Left lung (tissue), 10 donors: ENCODE measurements around the gene SFXN5. TPM values are rescaled to one million over a fixed set of nuclear protein-coding genes. Genes with fewer than 3 reads are reported as not detected.

ENCODE experiments used
- ATAC-seq: fragments of 200-7000 bp; cut with Tn5 transposase; one replicate; pipeline ENCODE4 v1.9.1; 2020; ENCODE audit warnings: moderate library complexity
- DNase-seq, 4 donors: peaks; one replicate each; pipeline ENCODE4 v3.0.0-alpha.2; 2013 to 2020
- H3K27ac ChIP-seq, 2 donors: fragments of 200-600 bp; sonication (generic) in 1 of 2; one replicate each; pipeline versions ENCODE4 v1.5.0 to v1.8.0; 2020 to 2021
- H3K27me3 ChIP-seq, 2 donors: fragments of 200-600 bp; sonication (generic) in 1 of 2; one replicate each; pipeline versions ENCODE4 v1.5.0 to v1.8.0; 2020 to 2021
- H3K36me3 ChIP-seq, 2 donors: fragments of 200-600 bp; sonication (generic) in 1 of 2; one replicate each; pipeline versions ENCODE4 v1.5.0 to v1.8.0; 2020 to 2021
- H3K4me1 ChIP-seq, 2 donors: fragments of 200-600 bp; one replicate each; pipeline ENCODE4 v1.8.0; 2021
- H3K4me3 ChIP-seq, 2 donors: fragments of 200-600 bp; sonication (generic) in 1 of 2; one replicate each; pipeline versions ENCODE4 v1.5.0 to v1.8.0; 2020 to 2021; ENCODE audit warnings: mild to moderate bottlenecking in 1 of 2
- H3K9me3 ChIP-seq, 2 donors: fragments of 200-600 bp; sonication (generic) in 1 of 2; one replicate each; pipeline versions ENCODE4 v1.5.0 to v1.8.0; 2020 to 2021
- CTCF ChIP-seq, 2 donors: fragments of 200-600 bp; sonication (generic) in 1 of 2; IDR thresholded peaks; one replicate each; pipeline versions ENCODE4 v1.5.0 to v1.8.0; 2021; ENCODE audit warnings: antibody characterized with exemption in 2 of 2
- intact Hi-C, 2 donors: fragments of 100-400 bp; cut with DNase I; formaldehyde crosslinking; loops; one replicate each; pipeline versions ENCODE4 v1.11.2 to v1.14.2; 2022
- polyA plus RNA-seq, 6 donors: library from polyadenylated mRNA; unstranded; fragments of 120-200 nt; gene quantifications; one replicate each; pipeline ENCODE4 v1.2.1, GENCODE V29; 2013; ENCODE audit not compliant: insufficient read length in 6 of 6
- total RNA-seq, 2 donors: library from RNA; stranded (reverse); fragmentation: NEBNext Ultra II Directional; extraction: Animal tissue kit (Norgen Biotek cat#: 25700); gene quantifications; one replicate each; pipeline ENCODE4 v1.2.1, GENCODE V29; 2021
- donor health status: DM: no; HTN: yes; CAD: no.
- donor health status: DM: no; HTN: no; CAD: no.

Gene SFXN5
- total and polyA plus RNA-seq, 8 donors, result 14.5 to 21.1 (median 15.8) TPM

DNA sequence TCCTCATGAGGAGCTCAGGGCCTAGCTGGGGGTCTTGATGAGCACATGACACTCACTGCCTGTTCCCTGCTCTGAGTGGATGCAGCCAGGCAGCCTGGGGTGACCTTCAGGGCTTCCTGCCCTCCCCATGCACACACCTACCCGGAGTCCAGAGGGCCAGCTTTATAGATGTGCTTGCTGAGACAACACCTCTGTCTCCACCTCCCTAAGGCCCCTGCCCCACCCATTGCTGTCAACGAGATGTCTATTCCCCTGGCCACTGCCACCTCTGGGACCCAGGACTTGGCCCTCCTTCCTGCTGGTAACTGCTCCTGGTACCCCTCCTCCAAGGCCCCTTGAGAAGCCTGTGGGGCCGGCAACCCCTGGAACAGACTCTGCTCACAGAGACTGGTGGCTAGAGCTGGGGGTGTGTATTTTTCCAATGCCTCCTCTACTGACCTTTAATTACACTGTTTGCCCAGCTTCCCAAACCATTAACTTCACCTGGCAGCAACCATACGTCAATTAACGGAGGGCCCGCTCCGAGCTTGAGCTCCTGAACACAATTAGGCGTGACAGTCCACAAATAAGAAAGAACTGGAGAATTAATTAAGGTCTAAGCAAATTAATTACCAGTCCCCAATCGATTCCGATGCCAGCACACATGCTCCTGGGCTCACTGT, 87.9 kb downstream of the SFXN5 start:
- intact Hi-C loops, result no loop called here
- H3K27ac ChIP-seq, result no peak overlapping the region
- no peak for TF ChIP-seq CTCF (IDR thresholded peaks at IDR 0.05)
- DNase-seq (no peak), ATAC-seq (no peak)
- H3K4me3 ChIP-seq, result no peak overlapping the region
- no peaks in the 10 kb centered on the region for H3K27me3 ChIP-seq
- H3K9me3 ChIP-seq, result no peaks in the 10 kb centered on the region
- H3K36me3 ChIP-seq, result peaks cover 0 to 54% of the 10 kb centered on the region in 2 donors
- H3K4me1 ChIP-seq, result peaks cover 0 to 15% of the 10 kb centered on the region in 2 donors

DNA sequence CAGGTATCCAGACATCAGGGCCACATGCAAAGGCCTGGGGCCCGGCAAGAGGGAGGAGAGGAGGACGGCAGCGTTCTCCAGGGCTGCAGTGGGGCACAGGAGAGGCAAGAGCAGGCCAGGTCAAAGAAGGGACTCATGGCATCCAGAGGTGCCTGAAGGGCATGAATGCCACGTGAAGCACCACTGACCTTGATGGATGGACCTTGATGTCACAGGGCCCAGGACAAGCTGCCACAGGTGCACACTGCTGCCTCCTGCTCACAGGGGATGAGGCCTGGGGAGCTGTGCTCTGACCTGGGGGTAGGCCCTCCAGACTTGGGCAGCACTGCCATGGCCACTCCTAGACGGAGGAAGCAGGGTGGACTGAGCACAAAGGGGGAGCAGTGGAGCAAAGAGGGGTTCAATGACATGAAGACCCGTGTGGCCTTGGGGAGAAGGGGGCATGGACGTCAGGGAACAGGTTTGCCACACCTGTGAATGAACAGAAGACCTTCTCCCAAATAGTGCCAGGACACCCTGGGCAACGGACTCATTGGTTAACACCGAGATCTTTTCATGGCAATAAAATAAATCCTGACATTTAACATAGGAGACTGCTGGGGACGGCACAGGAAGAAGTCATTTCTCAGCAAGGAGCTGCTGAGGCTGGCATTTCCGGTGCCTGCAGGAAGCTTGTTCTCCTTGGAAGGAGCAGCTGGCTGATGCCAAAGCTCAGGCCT, 88.6 kb downstream of the SFXN5 start:
- DNase-seq, result no peak
- Histone ChIP-seq H3K27ac (no peak overlapping the region), H3K27me3 (no peaks in the 10 kb centered on the region), H3K4me3 (no peak overlapping the region), H3K36me3 (peaks cover 0 to 48% of the 10 kb centered on the region in 2 donors), H3K9me3 (no peaks in the 10 kb centered on the region), H3K4me1 (peaks cover 0 to 15% of the 10 kb centered on the region in 2 donors)
- intact Hi-C loops, result no loop called here
- ATAC-seq, result no peak
- TF ChIP-seq CTCF (IDR thresholded peaks at IDR 0.05), result no peak

GRCh38 chr2:72982219-72982618, 89.3 kb downstream of the SFXN5 start:
- TF ChIP-seq CTCF (IDR thresholded peaks at IDR 0.05), result no peak
- H3K36me3 ChIP-seq, result peaks cover 0 to 41% of the 10 kb centered on the region in 2 donors
- H3K27ac ChIP-seq, result no peak overlapping the region
- no peak for DNase-seq
- H3K27me3 ChIP-seq, result no peaks in the 10 kb centered on the region
- ATAC-seq, result no peak
- H3K4me3 ChIP-seq, result no peak overlapping the region
- no peaks in the 10 kb centered on the region for H3K9me3 ChIP-seq
- H3K4me1 ChIP-seq, result peaks cover 0 to 15% of the 10 kb centered on the region in 2 donors
- intact Hi-C loops, result no loop called here

- no peaks in the 10 kb centered on the region for H3K9me3 ChIP-seq
Observed at GRCh38 chr2:72981536-72981935, 90.0 kb downstream of the SFXN5 start.

More at GRCh38 chr2:72981536-72981935, 90.0 kb downstream of the SFXN5 start:
- H3K36me3 ChIP-seq, result peaks cover 0 to 34% of the 10 kb centered on the region in 2 donors
- H3K27me3 ChIP-seq, result no peaks in the 10 kb centered on the region
- peaks cover 0 to 15% of the 10 kb centered on the region in 2 donors for H3K4me1 ChIP-seq
- no peak for ATAC-seq
- no peak for DNase-seq
- intact Hi-C loops, result no loop called here
- H3K4me3 ChIP-seq, result no peak overlapping the region
- no peak for TF ChIP-seq CTCF (IDR thresholded peaks at IDR 0.05)
- no peak overlapping the region for H3K27ac ChIP-seq
